ENCODE results near the gene SLC22A17.

- TF ChIP-seq POLR2AphosphoS5 (IDR thresholded peaks at IDR 0.05; ENCODE audit: low read length) (no peak), RAD21 (IDR thresholded peaks at IDR 0.05; ENCODE audit: insufficient read depth, low read depth, low read length) (no peak), SPI1 (IDR thresholded peaks at IDR 0.05; ENCODE audit: borderline replicate concordance, insufficient read depth, low read depth, low read length) (no peak), CTCF (IDR thresholded peaks at IDR 0.05 in 2 of 3, conservative IDR thresholded peaks at IDR 0.05 in 1 of 3; ENCODE audit: control insufficient read depth in 2 of 3, extremely low read depth in 1 of 3, insufficient read depth in 1 of 3, low read depth in 3 of 3, low read length in 3 of 3) (no peak), USF1 (IDR thresholded peaks at IDR 0.05; ENCODE audit: borderline replicate concordance, extremely low read length, insufficient read depth, low read depth, low read length) (no peak)
These were observed 45.5 kb downstream of the SLC22A17 start for GRCh38 chr14:23307146-23307530.
